Psoas muscle (tissue), 8 donors: ENCODE data around the gene BBS9. TPM values are rescaled to one million over a fixed set of nuclear protein-coding genes. Genes with fewer than 3 reads are reported as not detected.
"Not testable (repeated sequence)": the region's sequence is repeated elsewhere in the genome, so short reads cannot be mapped to it uniquely, and the experiment has no call there.

Experiments used
- ATAC-seq, 4 donors: fragments of 200-7000 bp; cut with Tn5 transposase; one replicate each; pipeline ENCODE4 v1.9.1; 2020; ENCODE audit warnings: moderate library complexity in 3 of 4, mild to moderate bottlenecking in 2 of 4
- DNase-seq, 2 donors: peaks; one replicate each; pipeline ENCODE4 v3.0.0-alpha.2; 2020
- H3K27ac ChIP-seq: fragments of 200-600 bp; one replicate; pipeline ENCODE4 v1.8.0; 2022
- H3K27me3 ChIP-seq, 3 donors: fragments of 200-600 bp in 1 of 3; one replicate each; pipeline versions ENCODE4 v1.6.1 to v1.8.0; 2013 to 2022; ENCODE audit warnings: low read length in 2 of 3, mild to moderate bottlenecking in 2 of 3, moderate library complexity in 1 of 3; ENCODE audit not compliant: insufficient read depth in 3 of 3
- H3K36me3 ChIP-seq, 2 donors: fragments of 200-600 bp in 1 of 2; one replicate each; pipeline versions ENCODE4 v1.6.1 to v1.8.0; 2013 to 2022; ENCODE audit warnings: low read depth in 1 of 2, mild to moderate bottlenecking in 1 of 2, moderate library complexity in 1 of 2; ENCODE audit not compliant: insufficient read depth in 1 of 2
- H3K4me1 ChIP-seq: fragments of 200-600 bp; one replicate; pipeline ENCODE4 v1.8.0; 2022
- H3K4me3 ChIP-seq: fragments of 200-600 bp; one replicate; pipeline ENCODE4 v1.8.0; 2022; ENCODE audit warnings: mild to moderate bottlenecking
- H3K9me3 ChIP-seq: fragments of 200-600 bp; one replicate; pipeline ENCODE4 v1.8.0; 2022
- WGBS, 3 donors: extraction: QIAGEN DNeasy Blood & Tissue Kit; methylation state at CpG; one replicate each; pipeline versions ENCODE4 v1.1.6 to v1.1.7; 2013; 5-methylcytosine and 5-hydroxymethylcytosine counted together
- intact Hi-C, 2 donors: fragments of 100-400 bp; cut with DNase I; formaldehyde crosslinking; loops; one replicate each; pipeline versions ENCODE4 v1.11.0 to v1.14.2; 2022
- polyA plus RNA-seq, 3 donors: library from polyadenylated mRNA; stranded (reverse); fragments of 200-250 nt; gene quantifications; one replicate each; pipeline ENCODE4 v1.2.3, GENCODE V29; 2013
- total RNA-seq, 4 donors: library from RNA; stranded (reverse); fragmentation: NEBNext Ultra II Directional in 2 of 4; extraction: Animal tissue kit (Norgen Biotek cat#: 25700) in 2 of 4; gene quantifications; one replicate each; pipeline versions ENCODE4 v1.2.1 to v1.2.4, GENCODE V29; 2021 to 2023
- TF ChIP-seq, protein P1 (sequence below): fragments of 200-600 bp; IDR thresholded peaks from one replicate; pipeline ENCODE4 v1.8.0; 2022; ENCODE audit warnings: antibody characterized with exemption
- donor health status: healthy with polysubstance abuse.
- donor health status: DM: no; HTN: no; CAD: no; lungs with moderate emphysema.
- donor health status: Bipolar disorder and iron deficiency.
- donor health status: healthy.
- donor health status: DM: yes; HTN: yes; CAD: no.
- donor health status: DM: no; HTN: no; CAD: no.
- donor health status: DM: no; HTN: no; CAD: no.
- donor health status: DM: yes; HTN: yes; CAD: no.

The BBS9 gene
- total and polyA plus RNA-seq, 7 donors: 2.7 to 7.3 (median 4.1) TPM

DNA sequence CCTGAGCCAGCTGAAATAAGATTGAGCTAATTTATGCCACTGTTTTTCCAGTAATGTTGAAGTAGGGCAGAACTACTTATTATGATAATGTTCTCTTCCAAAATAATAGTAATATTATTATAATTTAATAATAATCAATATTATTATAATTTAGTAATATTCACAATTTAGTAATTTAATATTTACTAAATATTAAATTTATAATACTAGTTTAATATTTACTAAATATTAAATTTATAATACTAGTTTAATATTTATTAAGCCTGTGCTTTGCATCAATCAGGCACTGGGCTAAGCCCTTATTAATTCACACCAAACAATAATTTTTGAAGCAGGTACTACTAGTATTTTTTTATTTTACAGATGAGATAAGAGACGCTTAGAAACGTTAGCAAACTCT is 170.1 kb downstream of the BBS9 start:
- H3K4me1 ChIP-seq: no peaks in the 10 kb centered on the region
- DNase-seq: no peak
- intact Hi-C loops: no loop called here
- no peak for ATAC-seq
- no peaks in the 10 kb centered on the region for H3K36me3 ChIP-seq
- no peak overlapping the region for H3K27ac ChIP-seq
- TF ChIP-seq, protein P1, sequence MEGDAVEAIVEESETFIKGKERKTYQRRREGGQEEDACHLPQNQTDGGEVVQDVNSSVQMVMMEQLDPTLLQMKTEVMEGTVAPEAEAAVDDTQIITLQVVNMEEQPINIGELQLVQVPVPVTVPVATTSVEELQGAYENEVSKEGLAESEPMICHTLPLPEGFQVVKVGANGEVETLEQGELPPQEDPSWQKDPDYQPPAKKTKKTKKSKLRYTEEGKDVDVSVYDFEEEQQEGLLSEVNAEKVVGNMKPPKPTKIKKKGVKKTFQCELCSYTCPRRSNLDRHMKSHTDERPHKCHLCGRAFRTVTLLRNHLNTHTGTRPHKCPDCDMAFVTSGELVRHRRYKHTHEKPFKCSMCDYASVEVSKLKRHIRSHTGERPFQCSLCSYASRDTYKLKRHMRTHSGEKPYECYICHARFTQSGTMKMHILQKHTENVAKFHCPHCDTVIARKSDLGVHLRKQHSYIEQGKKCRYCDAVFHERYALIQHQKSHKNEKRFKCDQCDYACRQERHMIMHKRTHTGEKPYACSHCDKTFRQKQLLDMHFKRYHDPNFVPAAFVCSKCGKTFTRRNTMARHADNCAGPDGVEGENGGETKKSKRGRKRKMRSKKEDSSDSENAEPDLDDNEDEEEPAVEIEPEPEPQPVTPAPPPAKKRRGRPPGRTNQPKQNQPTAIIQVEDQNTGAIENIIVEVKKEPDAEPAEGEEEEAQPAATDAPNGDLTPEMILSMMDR: no peak
- WGBS, 3 donors: 77 to 86% (median 84%) methylated on average over 2 of the region's 2 CpGs
- H3K27me3 ChIP-seq: no peaks in the 10 kb centered on the region
- no peak overlapping the region for H3K4me3 ChIP-seq
- peaks cover 31% of the 10 kb centered on the region for H3K9me3 ChIP-seq

DNA sequence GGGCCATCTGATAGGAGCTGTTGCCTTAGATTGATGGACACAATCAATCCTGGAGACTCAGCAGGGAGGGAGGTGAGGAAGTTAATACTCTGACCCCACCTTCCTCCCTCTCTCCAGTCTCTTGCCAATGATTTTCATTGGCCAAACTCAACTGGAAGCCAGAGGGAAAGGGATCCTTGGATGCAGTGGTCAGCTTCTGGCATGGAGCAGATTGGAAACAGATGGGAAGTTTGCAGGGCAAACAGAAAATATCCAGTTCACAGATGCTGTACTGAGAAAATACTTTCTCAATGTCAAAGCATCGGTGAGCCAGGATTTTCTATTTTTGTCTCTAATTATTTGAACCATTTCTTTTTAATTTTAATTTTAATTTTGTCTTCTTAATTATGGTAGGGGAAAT is 170.8 kb downstream of the BBS9 start:
- H3K27ac ChIP-seq: no peak overlapping the region
- no peaks in the 10 kb centered on the region for H3K27me3 ChIP-seq
- peaks cover 31% of the 10 kb centered on the region for H3K9me3 ChIP-seq
- intact Hi-C loops: no loop called here
- TF ChIP-seq, protein P1: no peak
- no peak for ATAC-seq
- DNase-seq: no peak
- WGBS, 3 donors: 37 to 74% (median 51%) methylated on average over 1 of the region's 1 CpG
- no peak overlapping the region for H3K4me3 ChIP-seq
- no peaks in the 10 kb centered on the region for H3K4me1 ChIP-seq
- no peaks in the 10 kb centered on the region for H3K36me3 ChIP-seq

DNA sequence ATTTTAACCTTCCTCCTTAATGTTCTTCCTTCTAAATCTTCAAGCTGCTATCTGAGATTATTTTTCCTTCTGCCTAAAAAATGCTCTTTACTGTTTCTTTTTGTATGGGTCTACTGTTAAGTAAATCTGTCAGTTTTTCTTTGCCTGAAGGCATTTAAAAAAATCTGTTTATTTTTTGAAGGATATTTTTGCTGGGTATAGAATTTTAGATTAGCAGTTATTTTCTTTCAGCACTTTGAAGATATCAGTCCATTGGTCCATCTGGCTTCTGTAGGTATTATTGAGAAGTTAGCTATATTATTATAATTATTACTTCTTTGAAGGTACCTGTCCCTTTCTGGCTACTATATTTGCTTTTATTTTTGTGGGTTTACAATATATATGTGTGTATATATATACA is 171.4 kb downstream of the BBS9 start:
- Histone ChIP-seq H3K27me3 (no peaks in the 10 kb centered on the region), H3K36me3 (no peaks in the 10 kb centered on the region), H3K4me3 (no peak overlapping the region), H3K9me3 (peaks cover 31% of the 10 kb centered on the region), H3K27ac (no peak overlapping the region), H3K4me1 (no peaks in the 10 kb centered on the region)
- intact Hi-C loops: no loop called here
- ATAC-seq: no peak
- TF ChIP-seq, protein P1: no peak
- no peak for DNase-seq

DNA sequence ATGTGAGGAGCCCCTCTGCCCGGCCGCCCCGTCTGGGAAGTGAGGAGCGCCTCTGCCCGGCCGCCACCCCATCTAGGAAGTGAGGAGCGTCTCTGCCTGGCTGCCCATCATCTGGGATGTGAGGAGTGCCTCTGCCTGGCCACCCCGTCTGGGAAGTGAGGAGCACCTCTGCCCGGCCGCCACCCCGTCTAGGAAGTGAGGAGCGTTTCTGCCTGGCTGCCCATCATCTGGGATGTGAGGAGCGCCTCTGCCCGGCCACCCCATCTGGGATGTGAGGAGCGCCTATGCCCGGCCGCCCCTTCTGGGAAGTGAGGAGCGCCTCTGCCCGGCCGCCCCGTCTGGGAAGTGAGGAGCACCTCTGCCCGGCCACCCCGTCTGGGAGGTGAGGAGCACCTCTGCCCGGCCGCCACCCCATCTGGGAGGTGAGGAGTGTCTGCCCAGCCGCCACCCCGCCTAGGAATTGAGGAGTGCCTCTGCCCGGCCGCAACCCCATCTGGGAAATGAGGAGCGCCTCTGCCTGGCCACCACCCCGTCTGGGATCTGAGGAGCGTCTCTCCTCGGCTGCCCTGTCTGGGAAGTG is 174.7 kb downstream of the BBS9 start:
- H3K9me3 ChIP-seq: peaks cover 31% of the 10 kb centered on the region
- H3K27ac ChIP-seq, ATAC-seq, H3K4me3 ChIP-seq, H3K4me1 ChIP-seq, H3K27me3 ChIP-seq, DNase-seq, intact Hi-C loops, H3K36me3 ChIP-seq: not testable (repeated sequence)
- 95 to 97% (median 96%) methylated on average over 28 to 33 of the region's 33 CpGs for WGBS, 3 donors

DNA sequence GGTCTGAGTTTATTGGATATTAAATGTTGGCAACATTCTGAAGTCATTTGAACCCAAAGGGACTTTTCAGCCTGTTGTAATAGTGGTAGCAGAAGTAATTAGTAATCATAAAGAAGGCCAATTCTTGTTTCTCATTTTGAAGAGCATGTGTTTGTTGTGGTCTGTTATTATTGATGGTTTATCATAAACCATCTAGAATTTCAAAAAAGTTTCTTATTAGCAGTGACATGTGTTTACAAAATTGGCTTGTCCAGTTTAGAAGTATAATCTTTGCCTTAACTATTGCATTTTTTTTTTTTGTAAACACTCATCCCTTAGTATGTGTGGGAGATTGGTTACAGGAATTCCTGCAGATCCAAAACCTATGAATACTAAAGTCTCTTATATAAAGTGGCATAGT is 177.8 kb downstream of the BBS9 start:
- Histone ChIP-seq H3K36me3 (no peaks in the 10 kb centered on the region), H3K4me1 (no peaks in the 10 kb centered on the region), H3K27me3 (no peaks in the 10 kb centered on the region), H3K4me3 (no peak overlapping the region), H3K27ac (no peak overlapping the region), H3K9me3 (peaks cover 5% of the 10 kb centered on the region)
- TF ChIP-seq, protein P1: no peak
- ATAC-seq: no peak
- DNase-seq: no peak
- intact Hi-C loops: no loop called here
